Measurements from ENCODE around the gene TRIM26.
A peak's percentile ranks its signal among the peaks of the same experiment; 100 is the strongest.
"Not testable (repeated sequence)": the region's sequence is repeated elsewhere in the genome, so short reads cannot be mapped to it uniquely, and the experiment has no call there.

TRIM26 gene

GRCh38 chr6:30169658-30170614 lies 43.3 kb downstream of the TRIM26 start:
- DNase-seq, result peak; percentile 29

DNA sequence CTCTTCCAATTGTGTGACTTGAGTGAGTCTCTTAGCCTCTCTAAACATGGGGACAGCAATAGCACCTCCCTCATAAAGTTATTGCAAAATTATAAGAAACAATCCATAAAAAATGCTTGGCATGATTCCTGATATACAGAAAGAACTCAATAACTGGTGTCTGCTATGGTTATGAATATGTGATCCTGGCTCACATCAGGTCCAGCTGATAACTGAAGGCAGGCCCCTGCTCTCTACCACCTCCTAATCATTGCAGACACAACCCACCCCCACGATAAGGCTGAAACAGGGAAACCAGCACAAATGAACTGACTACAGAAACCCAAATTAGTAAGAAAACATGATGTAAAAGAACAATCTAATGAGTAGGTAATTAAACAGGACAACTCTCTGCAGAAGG lies 44.5 kb downstream of the TRIM26 start:
- no peak for DNase-seq

GRCh38 chr6:30167101-30167500 lies 46.1 kb downstream of the TRIM26 start:
- no peak for DNase-seq

- DNase-seq, result not testable (repeated sequence)
Measured at GRCh38 chr6:30165238-30165637, 48.0 kb downstream of the TRIM26 start.

- DNase-seq, result no peak
Measured at GRCh38 chr6:30164714-30165113, 48.5 kb downstream of the TRIM26 start.

DNA sequence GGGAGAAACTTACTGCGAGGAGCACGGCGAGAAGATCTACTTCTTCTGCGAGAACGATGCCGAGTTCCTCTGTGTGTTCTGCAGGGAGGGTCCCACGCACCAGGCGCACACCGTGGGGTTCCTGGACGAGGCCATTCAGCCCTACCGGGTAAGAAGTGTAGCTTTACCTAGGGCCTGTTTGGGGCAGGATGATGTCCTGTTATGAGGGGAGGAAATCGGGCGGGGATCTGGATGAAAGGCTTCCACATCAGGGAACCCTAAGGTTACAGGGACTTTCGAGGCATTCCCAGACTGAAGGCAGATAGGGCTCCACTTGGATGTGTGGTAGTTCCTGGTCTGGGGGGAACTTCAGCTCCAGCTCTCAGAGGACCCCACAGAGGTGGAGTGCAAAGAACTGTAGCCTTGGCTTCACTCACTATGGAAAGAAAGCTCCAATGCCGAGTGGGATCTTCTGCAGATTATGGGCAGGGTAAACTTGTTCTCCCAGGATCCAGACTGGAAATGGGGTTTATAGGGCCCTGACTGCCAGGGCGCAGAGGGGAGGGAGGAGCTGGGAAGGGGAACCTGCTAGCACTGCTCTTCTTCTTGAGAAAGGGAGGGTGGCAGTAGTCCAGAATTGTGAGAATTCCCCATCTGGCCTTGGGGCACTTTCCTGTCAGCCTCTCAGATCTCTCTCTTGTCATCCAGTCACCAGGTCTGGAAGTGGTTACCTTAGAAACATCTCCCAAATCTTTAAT lies 49.1 kb downstream of the TRIM26 start:
- no peak for DNase-seq

GRCh38 chr6:30163090-30163917 lies 49.9 kb downstream of the TRIM26 start, which contains the start of gene TRIM15:
Gene TRIM15, plus strand, starts transcription at chr6:30163546. Its CDS starts 139 bp downstream, at chr6:30163685.
- DNase-seq, result no peak

DNA sequence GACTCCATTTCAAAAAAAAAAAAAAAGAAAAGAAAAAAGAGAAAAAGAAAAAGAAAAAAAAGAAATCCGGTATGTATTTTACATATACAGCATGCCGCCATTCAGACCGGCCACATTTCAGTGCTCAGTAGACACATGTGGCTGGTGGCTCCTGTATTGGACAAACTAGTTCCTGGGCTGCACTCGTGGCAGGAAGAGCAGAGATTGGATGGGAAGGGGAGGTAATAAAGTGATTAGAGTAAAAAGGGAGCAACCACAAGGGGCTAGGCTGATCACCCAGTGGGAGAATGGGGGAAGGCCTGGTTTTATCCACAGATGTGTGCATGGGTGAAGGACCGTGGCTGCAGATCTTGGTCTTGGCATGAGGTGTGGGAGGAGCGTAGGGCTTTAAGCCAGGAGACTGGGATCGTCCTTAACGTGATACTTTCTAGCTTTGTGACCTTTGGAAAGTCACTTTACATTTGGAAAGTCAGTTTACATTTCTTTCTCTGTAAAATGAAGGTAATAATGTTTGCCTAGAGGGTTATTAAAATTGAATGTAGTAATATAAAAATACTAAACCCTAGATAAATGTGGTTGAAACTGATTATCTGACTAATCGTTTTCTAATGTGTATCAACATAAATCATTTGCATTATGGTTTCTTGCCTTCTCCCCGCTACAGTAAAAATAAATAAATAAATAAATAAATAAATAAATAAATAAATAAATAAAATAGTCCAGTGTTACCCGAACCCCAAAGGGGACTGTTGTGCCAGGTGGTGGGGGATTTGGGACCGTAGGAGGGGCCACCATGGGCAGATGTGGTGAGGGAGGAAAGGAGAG lies 50.7 kb downstream of the TRIM26 start:
- DNase-seq, result no peak

- DNase-seq, result no peak
Measured at GRCh38 chr6:30160785-30161531, 52.2 kb downstream of the TRIM26 start, which contains the start of gene TRIM10. Gene TRIM10, minus strand, starts transcription at chr6:30161211. Its CDS starts 353 bp downstream, at chr6:30160858.

- no peak for DNase-seq
Measured at GRCh38 chr6:30160008-30160784, 53.0 kb downstream of the TRIM26 start.

- DNase-seq, result no peak
Measured at GRCh38 chr6:30158475-30159040, 54.6 kb downstream of the TRIM26 start.

DNA sequence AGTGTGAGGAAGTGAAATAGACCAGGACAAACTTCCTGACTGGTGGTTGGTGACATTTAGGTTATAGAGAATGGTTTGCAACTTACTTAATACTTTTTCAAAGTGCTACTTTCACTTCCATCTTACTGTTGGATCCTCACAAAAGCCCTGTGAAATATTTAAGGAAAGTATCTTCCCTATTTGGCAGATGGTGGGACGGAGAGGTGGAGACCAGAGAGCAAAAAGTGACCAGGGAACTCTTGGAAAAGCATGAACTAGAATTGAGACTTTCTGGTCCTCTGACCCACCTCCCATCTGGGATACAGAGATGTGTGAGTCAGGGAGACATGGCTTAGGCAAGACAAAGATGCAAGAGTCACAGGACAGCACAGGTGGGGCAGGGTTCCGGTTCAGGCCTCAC lies 55.2 kb downstream of the TRIM26 start:
- DNase-seq, result no peak

GRCh38 chr6:30157581-30157980 lies 55.6 kb downstream of the TRIM26 start:
- no peak for DNase-seq

GRCh38 chr6:30156774-30157173 lies 56.4 kb downstream of the TRIM26 start:
- DNase-seq, result no peak

- no peak for DNase-seq
Measured at GRCh38 chr6:30156262-30156599, 57.0 kb downstream of the TRIM26 start.

- DNase-seq, result no peak
Measured at GRCh38 chr6:30155520-30156261, 57.5 kb downstream of the TRIM26 start.

- no peak for DNase-seq
Measured at GRCh38 chr6:30154709-30155519, 58.3 kb downstream of the TRIM26 start.

- DNase-seq, result no peak
Measured at GRCh38 chr6:30154061-30154460, 59.1 kb downstream of the TRIM26 start.
